GM19395 (cell line): ENCODE measurements around the gene SIGMAR1.

Source experiments
- ATAC-seq: cut with Tn5 transposase; IDR thresholded peaks from one replicate; pipeline ENCODE4 v1.9.1; 2021; ENCODE audit warnings: mild to moderate bottlenecking, moderate library complexity; ENCODE audit not compliant: unreplicated experiment

Gene SIGMAR1

GRCh38 chr9:34606190-34606589 is 31.4 kb downstream of the SIGMAR1 start:
- no peak for ATAC-seq

- ATAC-seq = no peak
Measured at GRCh38 chr9:34603610-34604231, 33.9 kb downstream of the SIGMAR1 start.

- ATAC-seq = no peak
Measured at GRCh38 chr9:34601937-34602573, 35.5 kb downstream of the SIGMAR1 start.

GRCh38 chr9:34600908-34601307 is 36.7 kb downstream of the SIGMAR1 start:
- ATAC-seq = no peak

- no peak for ATAC-seq
Measured at GRCh38 chr9:34599546-34599945, 38.0 kb downstream of the SIGMAR1 start.

- ATAC-seq = no peak
Measured at GRCh38 chr9:34594177-34594576, 43.4 kb downstream of the SIGMAR1 start.

GRCh38 chr9:34592895-34593601 is 44.5 kb downstream of the SIGMAR1 start:
- no peak for ATAC-seq

- no peak for ATAC-seq
Measured at GRCh38 chr9:34591917-34592866, 45.4 kb downstream of the SIGMAR1 start.

GRCh38 chr9:34591248-34591916 is 46.2 kb downstream of the SIGMAR1 start:
- no peak for ATAC-seq

- no peak for ATAC-seq
Measured at GRCh38 chr9:34590381-34591247, 47.0 kb downstream of the SIGMAR1 start.

- no peak for ATAC-seq
Measured at GRCh38 chr9:34589636-34590380, 47.8 kb downstream of the SIGMAR1 start, which contains the start of gene CNTFR. CNTFR (minus strand) TSS chr9:34589724; CDS start chr9:34568981, 20,743 bp downstream.

- no peak for ATAC-seq
Measured at GRCh38 chr9:34588671-34589635, 48.6 kb downstream of the SIGMAR1 start.

- ATAC-seq = no peak
Measured at GRCh38 chr9:34587271-34587670, 50.3 kb downstream of the SIGMAR1 start.

- no peak for ATAC-seq
Measured at GRCh38 chr9:34585946-34586669, 51.5 kb downstream of the SIGMAR1 start.

GRCh38 chr9:34584970-34585369 is 52.6 kb downstream of the SIGMAR1 start:
- ATAC-seq = no peak
